Esophagus squamous epithelium (tissue), 4 donors: Measurements from ENCODE around the gene PICK1.

Experiments used
- CTCF ChIP-seq, 6 experiments: fragments of 450-650 bp in 4 of 6; fragments of 200-600 bp in 2 of 6; sonication (generic) in 2 of 6; IDR thresholded peaks; one replicate each; pipeline ENCODE4 v1.5.1; 2016 to 2019; ENCODE audit warnings: antibody characterized with exemption in 6 of 6, mild to moderate bottlenecking in 4 of 6, moderate library complexity in 4 of 6
- POLR2A ChIP-seq, 4 donors: fragments of 450-650 bp; IDR thresholded peaks; one replicate each; pipeline ENCODE4 v1.6.1; 2017; ENCODE audit warnings: antibody characterized with exemption in 4 of 4, mild to moderate bottlenecking in 4 of 4, moderate library complexity in 3 of 4

DNA sequence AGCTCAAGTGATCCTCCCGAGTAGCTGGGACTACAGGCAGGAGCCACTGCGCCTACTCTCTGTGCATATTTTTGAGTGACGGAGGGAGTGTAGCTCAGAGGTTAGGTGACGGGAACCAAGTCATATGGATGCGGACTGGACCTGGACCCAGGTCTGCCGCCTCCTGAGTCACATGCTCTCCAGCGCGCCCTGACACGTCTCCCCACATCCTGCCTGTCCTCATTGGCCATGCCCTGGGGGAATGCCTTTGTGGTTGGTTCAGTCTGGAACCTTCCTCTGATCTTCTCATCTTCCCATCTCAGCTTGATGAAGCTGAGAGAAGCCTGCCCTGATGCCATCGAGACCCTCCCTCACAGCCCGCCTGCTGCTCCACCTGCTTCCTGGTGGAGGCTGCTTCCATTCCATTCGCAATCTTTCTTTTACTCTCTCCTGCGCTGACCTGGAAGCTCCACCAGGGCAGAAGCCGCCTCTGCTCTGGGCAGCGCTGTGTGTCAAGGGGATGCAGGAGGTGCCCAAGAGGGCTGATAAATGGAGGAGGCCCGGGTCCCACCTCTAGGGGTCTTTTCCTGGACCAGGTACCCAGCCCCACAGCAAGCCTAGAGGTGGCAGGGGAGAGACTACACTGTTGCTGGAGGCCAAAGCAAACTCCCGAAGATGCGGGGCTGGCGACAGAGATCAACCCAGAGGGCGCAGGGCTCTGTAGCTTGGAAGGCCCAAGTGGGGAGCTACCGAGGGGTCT, 67.2 kb downstream of the PICK1 start:
- peak in 1 of 6 experiments; percentile 16 for TF ChIP-seq CTCF (IDR thresholded peaks at IDR 0.05)
- no peak for TF ChIP-seq POLR2A (IDR thresholded peaks at IDR 0.05)
